Endothelial cell of umbilical vein (primary cell): ENCODE results near the gene NAA30. TPM values are rescaled to one million over a fixed set of nuclear protein-coding genes. Genes with fewer than 3 reads are reported as not detected.

Experiments
- BruUV-seq: library from RNA; stranded (reverse); fragments of 400-500 nt; replicated peaks from 2 replicates; lab custom pipeline; 2021; lab: Mats Ljungman, UMichigan
- CTCF ChIA-PET: fragments of 300-600, 350-600 bp; sonication (Branson Sonifier 250); formaldehyde crosslinking; loops from one replicate; lab custom pipeline; 2021; ENCODE audit warnings: antibody characterized with exemption, inconsistent platforms; lab: Charles Lee
- POLR2A ChIA-PET: fragments of 300-600, 350-600 bp; sonication (Branson Sonifier 250); formaldehyde crosslinking; loops from one replicate; lab custom pipeline; 2021; ENCODE audit warnings: antibody characterized with exemption, inconsistent platforms; lab: Charles Lee
- DNase-seq: peaks from one replicate; pipeline ENCODE4 v3.0.0-alpha.2; 2011; ENCODE audit warnings: low read depth, low spot score
- FAIRE-seq: peaks from 2 replicates; lab custom pipeline; 2011; peaks lifted over from hg19 to GRCh38; lab: Jason Lieb, UNC
- H2AFZ ChIP-seq: 2 replicates; pipeline ENCODE4 v1.6.0; 2012; ENCODE audit warnings: low read depth, low read length, control low read depth, inconsistent platforms
- H3K27ac ChIP-seq: 2 replicates; pipeline ENCODE4 v1.5.1; 2011; ENCODE audit warnings: low read depth, mild to moderate bottlenecking, control low read depth, low read length, moderate library complexity; ENCODE audit not compliant: insufficient read depth
- H3K27me3 ChIP-seq, 2 experiments: 2 replicates each; pipeline versions ENCODE4 v1.6.0 to v1.6.1; 2011; ENCODE audit warnings: low read length in 2 of 2, mixed read lengths in 1 of 2; ENCODE audit not compliant: control insufficient read depth in 2 of 2, insufficient read depth in 2 of 2
- H3K36me3 ChIP-seq, 2 experiments: 2 replicates in 1 of 2; 3 replicates in 1 of 2; pipeline ENCODE4 v1.5.1; 2011; ENCODE audit warnings: low read length in 2 of 2, mild to moderate bottlenecking in 1 of 2, moderate library complexity in 1 of 2; ENCODE audit not compliant: control insufficient read depth in 2 of 2, insufficient read depth in 2 of 2; ENCODE audit errors: extremely low read depth in 1 of 2
- H3K4me1 ChIP-seq: 3 replicates; pipeline ENCODE4 v1.5.1; 2011; ENCODE audit warnings: mild to moderate bottlenecking, low read length; ENCODE audit not compliant: control insufficient read depth, insufficient read depth; ENCODE audit errors: extremely low read depth
- H3K4me2 ChIP-seq: 2 replicates; pipeline ENCODE4 v1.6.1; 2011; ENCODE audit warnings: low read length, control low read depth, mixed read lengths; ENCODE audit not compliant: insufficient read depth
- H3K4me3 ChIP-seq, 3 experiments: fragments of 200-600 bp in 1 of 3; sonication (generic), shearing (Covaris generic) in 1 of 3; replicated peaks in 1 of 3; 2 replicates each; pipeline ENCODE4 v1.5.1; 2011 to 2016; ENCODE audit warnings: control low read depth in 3 of 3, low read length in 3 of 3, mild to moderate bottlenecking in 2 of 3, inconsistent platforms in 1 of 3, low read depth in 1 of 3, moderate library complexity in 1 of 3; ENCODE audit not compliant: insufficient read depth in 1 of 3
- H3K79me2 ChIP-seq: 2 replicates; pipeline ENCODE4 v1.6.0; 2012; ENCODE audit warnings: low read length, inconsistent platforms; ENCODE audit not compliant: control insufficient read depth, insufficient read depth
- H3K9ac ChIP-seq: replicated peaks from 2 replicates; pipeline ENCODE3; 2011; ENCODE audit warnings: low read length, control low read depth; ENCODE audit not compliant: insufficient read depth; ENCODE audit errors: extremely low read depth
- H3K9me1 ChIP-seq: replicated peaks from 3 replicates; pipeline ENCODE4 v1.6.0; 2011; ENCODE audit warnings: mild to moderate bottlenecking, low read length; ENCODE audit not compliant: control insufficient read depth, insufficient read depth; ENCODE audit errors: extremely low read depth
- H3K9me3 ChIP-seq: replicated peaks from 2 replicates; pipeline ENCODE4 v1.5.1; 2012; ENCODE audit warnings: low read length, inconsistent platforms; ENCODE audit not compliant: control insufficient read depth, insufficient read depth
- H4K20me1 ChIP-seq: replicated peaks from 2 replicates; pipeline ENCODE3; 2011; ENCODE audit warnings: mild to moderate bottlenecking, low read length; ENCODE audit not compliant: control insufficient read depth, insufficient read depth; ENCODE audit errors: extremely low read depth
- EZH2 ChIP-seq: IDR thresholded peaks from 2 replicates; pipeline ENCODE4 v1.6.1; 2012; ENCODE audit warnings: borderline replicate concordance, low read depth, mild to moderate bottlenecking, moderate library complexity, low read length, inconsistent platforms; ENCODE audit not compliant: severe bottlenecking
- FOS ChIP-seq: IDR thresholded peaks from 2 replicates; pipeline ENCODE4 v1.6.1; 2011; ENCODE audit warnings: mild to moderate bottlenecking, low read length, moderate library complexity, borderline replicate concordance; ENCODE audit not compliant: insufficient read depth
- GATA2 ChIP-seq: IDR thresholded peaks from 2 replicates; pipeline ENCODE4 v1.7.0; 2011; ENCODE audit warnings: low read depth, mild to moderate bottlenecking, moderate library complexity, mixed read lengths, low read length; ENCODE audit not compliant: insufficient read length, insufficient read depth
- JUN ChIP-seq: IDR thresholded peaks from 2 replicates; pipeline ENCODE4 v1.6.1; 2011; ENCODE audit warnings: borderline replicate concordance, low read depth; ENCODE audit not compliant: insufficient read length, insufficient read depth
- MAX ChIP-seq: IDR thresholded peaks from 2 replicates; pipeline ENCODE4 v1.6.1; 2011; ENCODE audit not compliant: insufficient read depth, insufficient read length
- MYC ChIP-seq: IDR thresholded peaks from one replicate; pipeline ENCODE4 v1.6.1; 2011; ENCODE audit warnings: mild to moderate bottlenecking, low read depth, low read length
- POLR2A ChIP-seq: IDR thresholded peaks from 2 replicates; pipeline ENCODE4 v1.6.1; 2012; ENCODE audit warnings: low read depth, mild to moderate bottlenecking, control low read depth, low read length
- POLR2AphosphoS5 ChIP-seq: IDR thresholded peaks from 2 replicates; pipeline ENCODE4 v1.6.1; 2012; ENCODE audit warnings: low read depth, mild to moderate bottlenecking, control low read depth, low read length, moderate library complexity; ENCODE audit not compliant: insufficient read depth
- dilution Hi-C: fragments of 300-500 bp; cut with MboI; formaldehyde crosslinking; loops from one replicate; pipeline ENCODE4 v1.15.0; 2019; ENCODE audit warnings: low sequenced_read_pairs; ENCODE audit not compliant: extremely low pct_ligation_motif_present
- intact Hi-C: fragments of 100-400 bp; cut with micrococcal nuclease; formaldehyde crosslinking; loops from one replicate; pipeline ENCODE4 v1.10.0; 2022
- polyA plus RNA-seq, 4 experiments: library from polyadenylated mRNA; depleted of rRNA in 3 of 4; stranded (reverse) in 3 of 4; unstranded in 1 of 4; fragments of >200 nt; gene quantifications; 2 replicates each; pipeline versions ENCODE4 v1.2.1 to v1.2.3, GENCODE V29; 2011 to 2012; ENCODE audit warnings: missing spikeins in 1 of 4
- total RNA-seq: library from RNA; stranded (reverse); gene quantifications from 2 replicates; pipeline ENCODE4 v1.2.3, GENCODE V29; 2021
- TF ChIP-seq, protein P1 (sequence below), 2 donors: IDR thresholded peaks; 1 replicate in 1 of 2; 2 replicates in 1 of 2; pipeline ENCODE4 v1.5.1; 2011; ENCODE audit warnings: low read length in 2 of 2, mild to moderate bottlenecking in 2 of 2, moderate library complexity in 2 of 2, control low read depth in 1 of 2, inconsistent platforms in 1 of 2, low read depth in 1 of 2; ENCODE audit not compliant: insufficient read depth in 1 of 2; ENCODE audit errors: extremely low read depth in 1 of 2

NAA30 gene
- total and polyA plus RNA-seq, 2 donors (not counting 3 experiments of a cell fraction or from before 2014, with no cell fraction given): 5.4 to 21.8 TPM

DNA sequence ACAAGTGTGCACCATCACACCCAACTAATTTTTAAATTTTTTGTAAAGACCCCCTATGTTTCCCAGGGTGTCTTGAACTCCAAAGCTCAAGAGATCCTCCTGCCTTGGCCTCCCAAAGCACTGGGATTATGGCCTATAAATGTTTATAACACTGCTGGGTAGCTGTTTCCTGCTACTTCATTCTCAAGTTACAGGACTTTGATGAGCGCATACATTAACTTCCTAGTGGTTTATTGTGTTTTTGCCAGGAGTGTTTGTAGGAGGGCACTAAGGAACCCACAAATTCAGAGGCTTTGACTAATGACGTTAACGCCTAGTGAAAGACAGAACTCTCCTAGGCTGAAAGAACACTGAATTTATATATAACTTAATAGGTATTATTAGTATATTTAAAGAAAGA, 15.2 kb upstream of the NAA30 start:
- Histone ChIP-seq H3K27ac (no peak overlapping the region), H4K20me1 (no peaks in the 10 kb centered on the region), H3K9ac (no peak overlapping the region), H3K9me3 (no peaks in the 10 kb centered on the region), H3K4me1 (no peaks in the 10 kb centered on the region), H3K4me2 (no peak overlapping the region), H3K36me3 (no peaks in the 10 kb centered on the region), H3K27me3 (no peaks in the 10 kb centered on the region), H3K4me3 (no peak overlapping the region), H3K9me1 (no peaks in the 10 kb centered on the region), H2AFZ (no peak overlapping the region), H3K79me2 (no peaks in the 10 kb centered on the region)
- dilution Hi-C loops (no loop called here), intact Hi-C loops (loop anchor here (5.0 kb wide), 1 partner anchor 173 kb away; no protein-coding TSS in a partner anchor)
- CTCF ChIA-PET: interaction anchor here (1.3 to 1.4 kb wide), 2 partner anchors 12 to 58 kb away, joined by 4 to 5 read pairs; no protein-coding TSS in a partner anchor
- DNase-seq (no peak), FAIRE-seq (no peak)
- TF ChIP-seq POLR2A: no peak
- TF ChIP-seq EZH2: no peak
- no peak for TF ChIP-seq MAX
- no peak for TF ChIP-seq FOS
- no peak for TF ChIP-seq JUN
- TF ChIP-seq GATA2: no peak
- no peak for TF ChIP-seq MYC
- no peak for TF ChIP-seq POLR2AphosphoS5
- TF ChIP-seq, protein P1, sequence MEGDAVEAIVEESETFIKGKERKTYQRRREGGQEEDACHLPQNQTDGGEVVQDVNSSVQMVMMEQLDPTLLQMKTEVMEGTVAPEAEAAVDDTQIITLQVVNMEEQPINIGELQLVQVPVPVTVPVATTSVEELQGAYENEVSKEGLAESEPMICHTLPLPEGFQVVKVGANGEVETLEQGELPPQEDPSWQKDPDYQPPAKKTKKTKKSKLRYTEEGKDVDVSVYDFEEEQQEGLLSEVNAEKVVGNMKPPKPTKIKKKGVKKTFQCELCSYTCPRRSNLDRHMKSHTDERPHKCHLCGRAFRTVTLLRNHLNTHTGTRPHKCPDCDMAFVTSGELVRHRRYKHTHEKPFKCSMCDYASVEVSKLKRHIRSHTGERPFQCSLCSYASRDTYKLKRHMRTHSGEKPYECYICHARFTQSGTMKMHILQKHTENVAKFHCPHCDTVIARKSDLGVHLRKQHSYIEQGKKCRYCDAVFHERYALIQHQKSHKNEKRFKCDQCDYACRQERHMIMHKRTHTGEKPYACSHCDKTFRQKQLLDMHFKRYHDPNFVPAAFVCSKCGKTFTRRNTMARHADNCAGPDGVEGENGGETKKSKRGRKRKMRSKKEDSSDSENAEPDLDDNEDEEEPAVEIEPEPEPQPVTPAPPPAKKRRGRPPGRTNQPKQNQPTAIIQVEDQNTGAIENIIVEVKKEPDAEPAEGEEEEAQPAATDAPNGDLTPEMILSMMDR (IDR thresholded peaks at IDR 0.05; ENCODE audit: extremely low read depth in 1 of 2, insufficient read depth in 1 of 2, low read depth in 1 of 2, low read length in 2 of 2): no peak
- BruUV-seq: no TSS peak
- POLR2A ChIA-PET: no interaction called here
